Progenitor cell of endocrine pancreas (in vitro differentiated cells): ENCODE measurements around the gene PTPA. TPM values are rescaled to one million over a fixed set of nuclear protein-coding genes. Genes with fewer than 3 reads are reported as not detected.

Source experiments
- DNase-seq: peaks from one replicate; pipeline ENCODE4 v3.0.0; 2021; ENCODE audit warnings: low spot score; ENCODE audit not compliant: unreplicated experiment
- H3K27ac Mint-ChIP-seq: 2 replicates; pipeline ENCODE4 v1.8.0; 2021; ENCODE audit warnings: mild to moderate bottlenecking, moderate library complexity, mixed read lengths
- H3K27me3 Mint-ChIP-seq: 2 replicates; pipeline ENCODE4 v1.8.0; 2021; ENCODE audit warnings: mixed read lengths
- H3K36me3 Mint-ChIP-seq: 2 replicates; pipeline ENCODE4 v1.8.0; 2022; ENCODE audit warnings: mixed read lengths; ENCODE audit not compliant: insufficient read depth
- H3K4me1 Mint-ChIP-seq: 2 replicates; pipeline ENCODE4 v1.8.0; 2021; ENCODE audit warnings: low read depth, mixed read lengths
- H3K4me3 Mint-ChIP-seq: 2 replicates; pipeline ENCODE4 v1.8.0; 2021; ENCODE audit warnings: low read depth, mild to moderate bottlenecking, moderate library complexity, mixed read lengths
- H3K9me3 Mint-ChIP-seq: 2 replicates; pipeline ENCODE4 v1.8.0; 2021; ENCODE audit warnings: low read depth, mixed read lengths
- total RNA-seq: library from RNA; stranded (reverse); gene quantifications from 2 replicates; pipeline ENCODE4 v1.2.1, GENCODE V29; 2021
- TF ChIP-seq, protein P1 (sequence below): fragments of 200-600 bp; sonication (generic); IDR thresholded peaks from one replicate; pipeline ENCODE4 v1.5.0; 2021; ENCODE audit warnings: antibody characterized with exemption, mild to moderate bottlenecking; ENCODE audit not compliant: unreplicated experiment

Gene PTPA
- total RNA-seq, 1 donor from 2014 or later = 145 TPM

DNA sequence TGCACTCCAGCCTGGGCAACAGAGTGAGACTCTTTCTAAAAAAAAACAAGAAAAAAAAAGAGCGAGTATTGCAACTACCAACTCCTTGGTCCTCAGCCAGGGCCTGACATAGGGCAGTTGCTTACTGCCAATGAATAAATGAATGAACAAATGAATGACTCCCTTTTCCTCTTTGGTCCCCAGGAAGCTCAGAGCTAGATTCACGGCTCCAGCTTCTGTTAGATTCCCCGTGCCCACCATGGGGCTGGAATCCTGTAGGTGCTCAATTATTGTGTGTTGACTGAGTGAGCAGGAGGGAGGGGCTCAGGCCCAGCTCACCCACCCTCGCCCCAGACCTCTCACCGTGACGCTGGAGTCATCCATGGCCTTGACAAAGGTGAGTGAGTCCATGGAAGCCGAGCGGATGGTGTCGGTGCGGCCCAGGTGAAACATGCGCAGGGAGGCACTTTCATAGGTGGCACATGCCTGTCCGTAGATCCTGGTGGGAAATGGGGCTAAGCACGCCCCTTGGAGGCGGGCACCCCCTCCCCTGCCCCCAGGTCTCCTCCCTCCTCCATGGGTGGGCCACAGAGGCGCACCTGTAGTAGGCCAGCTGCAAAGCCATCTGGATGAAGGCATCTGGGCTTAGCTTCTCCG is 13.4 kb upstream of the PTPA start:
- no peak overlapping the region for H3K27ac Mint-ChIP-seq
- peaks cover 1% of the 10 kb centered on the region for H3K4me1 Mint-ChIP-seq
- peaks cover 5% of the 10 kb centered on the region for H3K36me3 Mint-ChIP-seq
- no peak overlapping the region for H3K4me3 Mint-ChIP-seq
- TF ChIP-seq, protein P1, sequence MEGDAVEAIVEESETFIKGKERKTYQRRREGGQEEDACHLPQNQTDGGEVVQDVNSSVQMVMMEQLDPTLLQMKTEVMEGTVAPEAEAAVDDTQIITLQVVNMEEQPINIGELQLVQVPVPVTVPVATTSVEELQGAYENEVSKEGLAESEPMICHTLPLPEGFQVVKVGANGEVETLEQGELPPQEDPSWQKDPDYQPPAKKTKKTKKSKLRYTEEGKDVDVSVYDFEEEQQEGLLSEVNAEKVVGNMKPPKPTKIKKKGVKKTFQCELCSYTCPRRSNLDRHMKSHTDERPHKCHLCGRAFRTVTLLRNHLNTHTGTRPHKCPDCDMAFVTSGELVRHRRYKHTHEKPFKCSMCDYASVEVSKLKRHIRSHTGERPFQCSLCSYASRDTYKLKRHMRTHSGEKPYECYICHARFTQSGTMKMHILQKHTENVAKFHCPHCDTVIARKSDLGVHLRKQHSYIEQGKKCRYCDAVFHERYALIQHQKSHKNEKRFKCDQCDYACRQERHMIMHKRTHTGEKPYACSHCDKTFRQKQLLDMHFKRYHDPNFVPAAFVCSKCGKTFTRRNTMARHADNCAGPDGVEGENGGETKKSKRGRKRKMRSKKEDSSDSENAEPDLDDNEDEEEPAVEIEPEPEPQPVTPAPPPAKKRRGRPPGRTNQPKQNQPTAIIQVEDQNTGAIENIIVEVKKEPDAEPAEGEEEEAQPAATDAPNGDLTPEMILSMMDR = no peak
- no peaks in the 10 kb centered on the region for H3K9me3 Mint-ChIP-seq
- peaks cover 4% of the 10 kb centered on the region for H3K27me3 Mint-ChIP-seq
- DNase-seq = no peak

DNA sequence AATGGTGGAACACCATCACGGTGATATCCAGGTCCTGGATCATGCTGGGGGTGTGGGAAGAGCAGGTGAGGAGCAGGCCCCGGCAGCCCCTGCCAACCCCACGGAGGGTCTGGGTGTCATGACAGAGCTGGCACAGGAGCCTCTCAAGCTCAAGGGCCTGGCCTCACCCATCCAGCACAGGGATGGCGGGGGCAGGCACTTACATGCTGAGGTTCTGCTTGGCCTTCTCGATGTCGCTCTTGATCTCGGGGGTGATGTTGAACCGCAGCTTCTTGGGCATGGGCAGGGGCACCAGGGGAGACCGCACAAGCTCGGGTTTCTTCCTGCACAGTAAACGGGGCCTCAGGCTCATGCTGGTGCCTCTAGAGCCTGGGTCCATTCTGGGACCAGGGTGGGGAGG is 12.9 kb upstream of the PTPA start:
- Mint-ChIP-seq H3K27ac (no peak overlapping the region), H3K27me3 (peaks cover 4% of the 10 kb centered on the region), H3K36me3 (peaks cover 5% of the 10 kb centered on the region), H3K4me1 (peaks cover 1% of the 10 kb centered on the region), H3K4me3 (no peak overlapping the region), H3K9me3 (no peaks in the 10 kb centered on the region)
- no peak for DNase-seq
- TF ChIP-seq, protein P1 = no peak

DNA sequence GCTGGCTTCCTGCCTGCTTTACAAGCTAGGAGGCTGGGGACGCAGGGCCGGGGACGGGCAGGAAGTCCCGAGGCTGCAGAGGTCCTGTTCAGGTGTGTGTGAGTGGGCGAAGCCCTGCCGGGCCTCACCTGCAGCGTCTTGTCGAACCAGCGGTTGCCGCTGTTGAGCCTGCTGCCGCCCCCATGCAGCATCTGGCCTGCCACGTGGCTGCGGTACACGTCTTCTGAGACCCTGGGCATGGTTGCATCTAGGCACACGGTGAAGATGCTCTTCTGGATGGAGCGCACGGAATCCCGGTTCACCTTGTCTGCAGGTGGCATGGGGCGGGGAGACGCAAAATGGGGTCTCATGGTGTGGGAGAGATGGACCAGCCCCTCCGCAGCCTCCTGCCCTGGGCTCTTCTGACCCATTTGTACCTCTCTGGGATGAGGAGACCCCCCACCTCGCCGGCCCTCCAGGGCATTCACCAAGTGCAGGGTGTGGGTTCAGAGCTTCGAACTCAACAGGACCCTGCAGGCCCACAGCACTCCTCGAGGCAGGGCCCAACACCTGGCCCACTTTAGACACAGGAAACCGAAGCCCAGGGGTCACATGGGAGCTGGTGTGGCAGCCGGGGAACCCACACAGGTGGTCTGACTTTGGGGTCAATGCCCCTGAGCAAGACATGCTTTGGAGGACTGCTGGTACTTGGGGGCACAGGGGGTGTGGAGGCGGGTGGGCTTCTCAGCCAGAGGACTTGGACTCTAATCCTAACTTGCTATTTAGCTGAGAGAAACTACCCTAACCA is 10.6 kb upstream of the PTPA start:
- Mint-ChIP-seq H3K4me1 (peaks cover 1% of the 10 kb centered on the region), H3K36me3 (peaks cover 5% of the 10 kb centered on the region), H3K9me3 (no peaks in the 10 kb centered on the region), H3K27ac (no peak overlapping the region), H3K27me3 (peaks cover 4% of the 10 kb centered on the region), H3K4me3 (no peak overlapping the region)
- TF ChIP-seq, protein P1 = no peak
- no peak for DNase-seq

DNA sequence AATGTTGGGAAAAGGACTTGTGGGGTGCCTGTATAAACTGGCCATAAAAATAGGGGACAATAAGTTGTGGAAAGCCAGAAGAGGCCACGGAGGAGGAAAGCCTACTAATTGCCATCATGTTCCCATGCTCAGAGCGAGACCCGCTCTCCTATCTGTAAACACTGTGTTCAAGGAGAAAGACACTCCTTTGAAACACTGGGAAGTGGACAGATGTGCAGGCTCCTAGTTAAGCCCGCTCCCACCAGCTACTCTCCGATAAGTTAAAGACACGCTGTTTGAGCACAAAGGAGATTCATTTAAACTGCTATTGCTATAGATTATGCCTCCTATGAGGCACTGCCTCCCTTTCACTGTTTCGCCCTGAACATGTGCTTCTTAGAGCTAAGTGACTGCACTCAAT is 9.9 kb upstream of the PTPA start:
- peaks cover 4% of the 10 kb centered on the region for H3K27me3 Mint-ChIP-seq

DNA sequence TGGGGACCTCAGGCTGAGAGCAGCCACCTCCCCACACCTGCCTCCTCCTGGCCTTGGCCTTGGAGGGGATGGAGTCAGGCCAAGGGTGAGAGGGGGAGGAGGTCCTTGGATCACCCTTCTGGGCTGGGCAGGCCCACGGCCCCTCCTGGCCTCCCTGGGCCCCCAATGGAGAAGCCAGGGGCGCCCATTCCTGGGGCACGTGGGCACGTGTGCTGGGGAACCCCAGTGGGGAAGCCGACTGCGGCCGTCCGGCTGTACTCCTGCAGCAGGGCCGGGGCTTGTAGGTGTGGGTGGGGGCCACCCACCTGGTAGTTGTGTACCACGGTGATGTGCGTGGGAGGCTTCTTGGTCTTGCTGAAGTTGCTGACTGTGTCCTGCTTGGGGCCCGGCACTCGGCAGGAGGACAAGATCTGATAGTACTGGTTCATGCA is 9.1 kb upstream of the PTPA start:
- peaks cover 7% of the 10 kb centered on the region for H3K4me1 Mint-ChIP-seq
- H3K36me3 Mint-ChIP-seq = peaks cover 4% of the 10 kb centered on the region
- no peak for DNase-seq
- TF ChIP-seq, protein P1 = no peak
- no peak overlapping the region for H3K27ac Mint-ChIP-seq
- no peaks in the 10 kb centered on the region for H3K9me3 Mint-ChIP-seq
- H3K27me3 Mint-ChIP-seq = peaks cover 4% of the 10 kb centered on the region
- H3K4me3 Mint-ChIP-seq = no peak overlapping the region

More for the DNA sequence above, 9.9 kb upstream of the PTPA start:
- TF ChIP-seq, protein P1 = no peak
- no peaks in the 10 kb centered on the region for H3K9me3 Mint-ChIP-seq
- DNase-seq = no peak
- H3K4me3 Mint-ChIP-seq = no peak overlapping the region
- H3K36me3 Mint-ChIP-seq = peaks cover 5% of the 10 kb centered on the region
- no peak overlapping the region for H3K27ac Mint-ChIP-seq
- peaks cover 1% of the 10 kb centered on the region for H3K4me1 Mint-ChIP-seq
